HEK293 (cell line): Measurements from ENCODE around the gene TBC1D13.
"Not testable (repeated sequence)": the region's sequence is repeated elsewhere in the genome, so short reads cannot be mapped to it uniquely, and the experiment has no call there.

ENCODE experiments used
- CTCF ChIA-PET: fragments of 350-600 bp; formaldehyde crosslinking; extraction: SDS; loops from one replicate; lab custom pipeline; 2021; ENCODE audit warnings: antibody characterized with exemption; lab: Yijun Ruan, JAX
- POLR2A ChIA-PET: fragments of 300-600 bp; formaldehyde crosslinking; extraction: SDS; loops from one replicate; lab custom pipeline; 2020; ENCODE audit warnings: antibody characterized with exemption, inconsistent platforms; lab: Yijun Ruan, JAX
- H3K27ac ChIP-seq: fragments of 200-500 bp; sonication (Bioruptor generic); 2 replicates; pipeline ENCODE4 v1.5.1; 2014; ENCODE audit warnings: low read depth, low read length, control low read depth, inconsistent platforms; ENCODE audit errors: extremely low read depth
- H3K36me3 ChIP-seq, 2 experiments: fragments of 200-500 bp in 1 of 2; sonication (Bioruptor generic) in 1 of 2; 1 replicate in 1 of 2; 2 replicates in 1 of 2; pipeline ENCODE4 v1.5.1; 2014 to 2017; ENCODE audit warnings: inconsistent platforms in 2 of 2, low read length in 2 of 2; ENCODE audit not compliant: control insufficient read depth in 2 of 2, insufficient read depth in 1 of 2
- H3K4me1 ChIP-seq: fragments of 200-500 bp; sonication (Bioruptor generic); 2 replicates; pipeline ENCODE4 v1.5.1; 2014; ENCODE audit warnings: mild to moderate bottlenecking, low read length, inconsistent platforms; ENCODE audit not compliant: control insufficient read depth, insufficient read depth
- H3K4me3 ChIP-seq: 2 replicates; pipeline ENCODE4 v1.5.1; 2011; ENCODE audit warnings: low read depth, mild to moderate bottlenecking, control low read depth, low read length, moderate library complexity
- H3K9me3 ChIP-seq: fragments of 200-500 bp; sonication (Bioruptor generic); 2 replicates; pipeline ENCODE4 v1.5.1; 2014; ENCODE audit warnings: low read depth, low read length, inconsistent platforms; ENCODE audit not compliant: control insufficient read depth, insufficient read depth
- GLIS1 ChIP-seq: fragments of 450-650 bp; formaldehyde crosslinking; IDR thresholded peaks from 2 replicates; pipeline ENCODE4 v1.5.1; 2016; ENCODE audit warnings: missing biosample characterization, missing genetic modification characterization
- KLF1 ChIP-seq: fragments of 450-650 bp; formaldehyde crosslinking; IDR thresholded peaks from 2 replicates; pipeline ENCODE4 v1.5.1; 2016; ENCODE audit warnings: missing biosample characterization, missing genetic modification characterization
- TRIM28 ChIP-seq: IDR thresholded peaks from 2 replicates; pipeline ENCODE4 v1.6.1; 2011; ENCODE audit warnings: low read length, control low read depth, borderline replicate concordance
- ZBTB10 ChIP-seq: fragments of 450-650 bp; formaldehyde crosslinking; IDR thresholded peaks from 2 replicates; pipeline ENCODE4 v1.5.1; 2016; ENCODE audit warnings: missing biosample characterization, missing genetic modification characterization
- ZNF133 ChIP-seq: fragments of 450-650 bp; formaldehyde crosslinking; IDR thresholded peaks from 2 replicates; pipeline ENCODE4 v1.5.1; 2016; ENCODE audit warnings: missing biosample characterization, missing genetic modification characterization
- TF ChIP-seq, protein P1 (sequence below): fragments of 450-650 bp; formaldehyde crosslinking; conservative IDR thresholded peaks from 2 replicates; pipeline ENCODE4 v1.5.1; 2016; ENCODE audit warnings: low read depth, missing biosample characterization, missing genetic modification characterization
- TF ChIP-seq, protein P2 (sequence below): fragments of 450-650 bp; formaldehyde crosslinking; optimal IDR thresholded peaks from 2 replicates; pipeline ENCODE3; 2016; ENCODE audit warnings: missing biosample characterization, mild to moderate bottlenecking, missing genetic modification characterization
- TF ChIP-seq, protein P3 (sequence below): fragments of 450-650 bp; formaldehyde crosslinking; IDR thresholded peaks from 2 replicates; pipeline ENCODE4 v1.5.1; 2016; ENCODE audit warnings: missing biosample characterization, missing genetic modification characterization

The TBC1D13 gene

GRCh38 chr9:128836509-128837145 lies 49.6 kb downstream of the TBC1D13 start (continued):
- TF ChIP-seq, protein P1, sequence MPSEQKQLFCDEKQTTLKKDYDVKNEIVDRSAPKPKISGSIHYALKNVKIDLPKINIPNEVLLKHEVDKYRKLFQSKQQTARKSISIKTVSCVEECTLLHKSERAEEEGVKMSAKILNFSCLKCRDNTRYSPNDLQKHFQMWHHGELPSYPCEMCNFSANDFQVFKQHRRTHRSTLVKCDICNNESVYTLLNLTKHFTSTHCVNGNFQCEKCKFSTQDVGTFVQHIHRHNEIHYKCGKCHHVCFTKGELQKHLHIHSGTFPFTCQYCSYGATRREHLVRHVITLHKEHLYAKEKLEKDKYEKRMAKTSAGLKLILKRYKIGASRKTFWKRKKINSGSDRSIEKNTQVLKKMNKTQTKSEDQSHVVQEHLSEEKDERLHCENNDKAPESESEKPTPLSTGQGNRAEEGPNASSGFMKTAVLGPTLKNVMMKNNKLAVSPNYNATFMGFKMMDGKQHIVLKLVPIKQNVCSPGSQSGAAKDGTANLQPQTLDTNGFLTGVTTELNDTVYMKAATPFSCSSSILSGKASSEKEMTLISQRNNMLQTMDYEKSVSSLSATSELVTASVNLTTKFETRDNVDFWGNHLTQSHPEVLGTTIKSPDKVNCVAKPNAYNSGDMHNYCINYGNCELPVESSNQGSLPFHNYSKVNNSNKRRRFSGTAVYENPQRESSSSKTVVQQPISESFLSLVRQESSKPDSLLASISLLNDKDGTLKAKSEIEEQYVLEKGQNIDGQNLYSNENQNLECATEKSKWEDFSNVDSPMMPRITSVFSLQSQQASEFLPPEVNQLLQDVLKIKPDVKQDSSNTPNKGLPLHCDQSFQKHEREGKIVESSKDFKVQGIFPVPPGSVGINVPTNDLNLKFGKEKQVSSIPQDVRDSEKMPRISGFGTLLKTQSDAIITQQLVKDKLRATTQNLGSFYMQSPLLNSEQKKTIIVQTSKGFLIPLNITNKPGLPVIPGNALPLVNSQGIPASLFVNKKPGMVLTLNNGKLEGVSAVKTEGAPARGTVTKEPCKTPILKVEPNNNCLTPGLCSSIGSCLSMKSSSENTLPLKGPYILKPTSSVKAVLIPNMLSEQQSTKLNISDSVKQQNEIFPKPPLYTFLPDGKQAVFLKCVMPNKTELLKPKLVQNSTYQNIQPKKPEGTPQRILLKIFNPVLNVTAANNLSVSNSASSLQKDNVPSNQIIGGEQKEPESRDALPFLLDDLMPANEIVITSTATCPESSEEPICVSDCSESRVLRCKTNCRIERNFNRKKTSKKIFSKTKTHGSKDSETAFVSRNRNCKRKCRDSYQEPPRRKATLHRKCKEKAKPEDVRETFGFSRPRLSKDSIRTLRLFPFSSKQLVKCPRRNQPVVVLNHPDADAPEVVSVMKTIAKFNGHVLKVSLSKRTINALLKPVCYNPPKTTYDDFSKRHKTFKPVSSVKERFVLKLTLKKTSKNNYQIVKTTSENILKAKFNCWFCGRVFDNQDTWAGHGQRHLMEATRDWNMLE (tag by site-specific recombination), result no peak
- TF ChIP-seq KLF1 (tag by site-specific recombination) (no peak), ZBTB10 (no peak)

- CTCF ChIA-PET, result interaction anchor here (0.5 to 2.6 kb wide), 2 partner anchors 34 to 90 kb away, joined by 4 to 11 read pairs; no protein-coding TSS in a partner anchor
- no peak overlapping the region for H3K27ac ChIP-seq
- H3K9me3 ChIP-seq, result no peaks in the 10 kb centered on the region
- no peaks in the 10 kb centered on the region for H3K4me1 ChIP-seq
- H3K4me3 ChIP-seq, result no peak overlapping the region
- POLR2A ChIA-PET, result interaction anchor here (1.4 to 1.6 kb wide), 2 partner anchors 9 to 20 kb away, joined by 5 to 12 read pairs; partner anchors contain the start of genes ENDOG and SPOUT1
- H3K36me3 ChIP-seq, result peaks cover 0 to 26% of the 10 kb centered on the region in 2 experiments; a peak in 2 of 3 replicates
- TF ChIP-seq ZNF133 (tag by site-specific recombination), result no peak
- TF ChIP-seq GLIS1 (tag by site-specific recombination), result peak; percentile 89
Observed at GRCh38 chr9:128838338-128838737, 51.3 kb downstream of the TBC1D13 start.

GRCh38 chr9:128840524-128840923 lies 53.5 kb downstream of the TBC1D13 start:
- ChIA-PET CTCF (interaction anchor here (0.7 to 2.6 kb wide), 2 partner anchors 11 to 88 kb away, joined by 3 to 11 read pairs; partner anchors contain the start of gene SPOUT1), POLR2A (no interaction called here)
- no peak for TF ChIP-seq TRIM28
- Histone ChIP-seq H3K4me3 (no peak overlapping the region), H3K4me1 (no peaks in the 10 kb centered on the region), H3K9me3 (no peaks in the 10 kb centered on the region), H3K27ac (no peak overlapping the region), H3K36me3 (peaks cover 0 to 17% of the 10 kb centered on the region in 2 experiments; a peak in 2 of 3 replicates)

GRCh38 chr9:128841694-128842492 lies 54.8 kb downstream of the TBC1D13 start:
- CTCF ChIA-PET, result interaction anchor here (0.6 to 1.5 kb wide), 4 partner anchors 11 to 86 kb away, joined by 3 to 8 read pairs (median 3); no protein-coding TSS in a partner anchor
- TF ChIP-seq, protein P2, sequence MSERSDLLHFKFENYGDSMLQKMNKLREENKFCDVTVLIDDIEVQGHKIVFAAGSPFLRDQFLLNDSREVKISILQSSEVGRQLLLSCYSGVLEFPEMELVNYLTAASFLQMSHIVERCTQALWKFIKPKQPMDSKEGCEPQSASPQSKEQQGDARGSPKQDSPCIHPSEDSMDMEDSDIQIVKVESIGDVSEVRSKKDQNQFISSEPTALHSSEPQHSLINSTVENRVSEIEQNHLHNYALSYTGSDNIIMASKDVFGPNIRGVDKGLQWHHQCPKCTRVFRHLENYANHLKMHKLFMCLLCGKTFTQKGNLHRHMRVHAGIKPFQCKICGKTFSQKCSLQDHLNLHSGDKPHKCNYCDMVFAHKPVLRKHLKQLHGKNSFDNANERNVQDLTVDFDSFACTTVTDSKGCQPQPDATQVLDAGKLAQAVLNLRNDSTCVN (tag by site-specific recombination), result no peak
- TF ChIP-seq, protein P3, sequence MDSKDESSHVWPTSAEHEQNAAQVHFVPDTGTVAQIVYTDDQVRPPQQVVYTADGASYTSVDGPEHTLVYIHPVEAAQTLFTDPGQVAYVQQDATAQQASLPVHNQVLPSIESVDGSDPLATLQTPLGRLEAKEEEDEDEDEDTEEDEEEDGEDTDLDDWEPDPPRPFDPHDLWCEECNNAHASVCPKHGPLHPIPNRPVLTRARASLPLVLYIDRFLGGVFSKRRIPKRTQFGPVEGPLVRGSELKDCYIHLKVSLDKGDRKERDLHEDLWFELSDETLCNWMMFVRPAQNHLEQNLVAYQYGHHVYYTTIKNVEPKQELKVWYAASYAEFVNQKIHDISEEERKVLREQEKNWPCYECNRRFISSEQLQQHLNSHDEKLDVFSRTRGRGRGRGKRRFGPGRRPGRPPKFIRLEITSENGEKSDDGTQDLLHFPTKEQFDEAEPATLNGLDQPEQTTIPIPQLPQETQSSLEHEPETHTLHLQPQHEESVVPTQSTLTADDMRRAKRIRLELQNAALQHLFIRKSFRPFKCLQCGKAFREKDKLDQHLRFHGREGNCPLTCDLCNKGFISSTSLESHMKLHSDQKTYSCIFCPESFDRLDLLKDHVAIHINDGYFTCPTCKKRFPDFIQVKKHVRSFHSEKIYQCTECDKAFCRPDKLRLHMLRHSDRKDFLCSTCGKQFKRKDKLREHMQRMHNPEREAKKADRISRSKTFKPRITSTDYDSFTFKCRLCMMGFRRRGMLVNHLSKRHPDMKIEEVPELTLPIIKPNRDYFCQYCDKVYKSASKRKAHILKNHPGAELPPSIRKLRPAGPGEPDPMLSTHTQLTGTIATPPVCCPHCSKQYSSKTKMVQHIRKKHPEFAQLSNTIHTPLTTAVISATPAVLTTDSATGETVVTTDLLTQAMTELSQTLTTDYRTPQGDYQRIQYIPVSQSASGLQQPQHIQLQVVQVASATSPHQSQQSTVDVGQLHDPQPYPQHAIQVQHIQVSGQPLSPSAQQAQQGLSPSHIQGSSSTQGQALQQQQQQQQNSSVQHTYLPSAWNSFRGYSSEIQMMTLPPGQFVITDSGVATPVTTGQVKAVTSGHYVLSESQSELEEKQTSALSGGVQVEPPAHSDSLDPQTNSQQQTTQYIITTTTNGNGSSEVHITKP (tag by site-specific recombination), result 0 out of 2 replicates have a peak, but pooled peaks have one; percentile 18
- H3K36me3 ChIP-seq, result peaks cover 0 to 13% of the 10 kb centered on the region in 2 experiments; a peak in 2 of 3 replicates
- no peaks in the 10 kb centered on the region for H3K4me1 ChIP-seq
- H3K4me3 ChIP-seq, result no peak overlapping the region
- H3K27ac ChIP-seq, result no peak overlapping the region
- POLR2A ChIA-PET, result interaction anchor here (0.6 kb wide), 1 partner anchor 110 kb away, joined by 3 read pairs; no protein-coding TSS in a partner anchor
- H3K9me3 ChIP-seq, result no peaks in the 10 kb centered on the region

DNA sequence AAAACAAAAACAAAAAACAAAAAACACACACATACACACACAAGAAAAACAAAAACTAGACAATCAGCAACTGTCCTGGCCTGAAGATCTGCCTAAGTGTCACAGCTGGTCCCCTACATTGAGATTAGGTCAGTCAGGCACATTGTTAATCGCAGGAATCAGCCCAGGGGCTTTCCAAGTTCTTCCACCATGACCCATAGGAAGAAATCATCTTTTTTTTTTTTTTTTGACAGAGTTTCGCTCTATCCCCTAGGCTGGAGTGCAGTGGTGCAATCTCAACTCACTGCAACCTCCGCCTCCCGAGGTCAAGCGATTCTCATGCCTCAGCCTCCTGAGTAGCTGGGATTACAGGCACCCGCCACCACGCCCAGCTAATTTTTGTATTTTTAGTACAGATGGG lies 56.1 kb downstream of the TBC1D13 start:
- POLR2A ChIA-PET, H3K36me3 ChIP-seq, H3K9me3 ChIP-seq, H3K27ac ChIP-seq, H3K4me3 ChIP-seq, H3K4me1 ChIP-seq: not testable (repeated sequence)
- CTCF ChIA-PET, result interaction anchor here (1.5 to 2.7 kb wide), 2 partner anchors 9 to 34 kb away, joined by 8 to 10 read pairs; no protein-coding TSS in a partner anchor
